GM21390 (cell line): ENCODE measurements around the gene NPSR1.
"Not testable (repeated sequence)": the region's sequence is repeated elsewhere in the genome, so short reads cannot be mapped to it uniquely, and the experiment has no call there.

ENCODE experiments used
- ATAC-seq: cut with Tn5 transposase; IDR thresholded peaks from one replicate; pipeline ENCODE4 v1.9.1; 2021; ENCODE audit not compliant: unreplicated experiment

The NPSR1 gene

DNA sequence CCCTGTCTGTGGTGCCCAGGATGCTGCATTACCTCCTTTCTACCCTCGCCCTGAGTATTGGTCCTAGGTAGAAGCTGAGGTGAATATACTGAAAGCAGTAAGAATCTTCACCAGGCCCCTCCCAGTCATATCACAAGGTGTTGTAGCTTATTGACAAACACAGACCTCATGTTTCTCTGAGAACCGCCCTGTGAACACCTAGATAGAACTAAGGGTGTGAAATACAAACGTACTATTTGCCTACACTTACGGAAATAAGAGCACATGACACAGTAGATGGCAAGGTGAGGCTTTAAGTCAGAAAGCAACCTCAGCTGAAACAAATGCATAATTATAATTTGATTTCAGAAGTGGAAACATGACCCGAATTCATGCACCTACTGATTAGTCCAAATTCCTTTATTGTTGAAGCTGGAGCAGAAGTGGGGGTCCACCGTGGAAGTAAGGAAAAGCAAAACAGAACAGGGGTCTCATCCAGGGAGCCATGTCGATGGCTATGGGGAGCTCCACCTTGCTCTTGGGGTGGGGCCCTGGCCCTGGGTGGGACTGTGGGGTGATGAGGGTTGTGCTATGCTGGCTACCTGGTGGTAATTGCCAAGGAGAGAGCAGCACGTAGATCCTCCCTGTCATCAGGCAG is at the start of gene NPSR1:
Gene NPSR1 (plus strand): TSS at position 587 of the 637 bp plus-strand sequence. CDS start 195 bp downstream, outside the sequence.
- ATAC-seq: no peak

- ATAC-seq: no peak
Measured at GRCh38 chr7:34612661-34613060, 45.4 kb upstream of the NPSR1 start.

DNA sequence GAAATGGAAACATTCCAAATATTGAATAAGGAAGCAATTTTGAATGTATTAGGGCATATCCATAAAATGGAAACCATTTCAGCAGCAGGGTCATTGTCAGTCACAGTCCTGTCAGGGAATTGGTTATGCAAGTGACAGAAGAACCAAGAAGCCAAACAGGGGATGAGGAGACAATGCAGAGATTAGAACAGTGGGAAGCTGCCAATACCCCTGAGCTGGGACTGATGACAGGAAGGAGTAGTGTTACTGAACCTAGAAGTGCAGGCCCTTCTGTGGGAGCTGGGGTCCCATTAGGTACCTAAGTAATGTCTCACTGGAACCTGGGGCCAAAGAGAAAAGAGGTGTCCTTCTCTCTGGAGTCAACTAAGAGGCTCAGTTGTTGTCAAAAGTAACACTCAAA is 37.6 kb upstream of the NPSR1 start:
- no peak for ATAC-seq

- ATAC-seq: no peak
Measured at GRCh38 chr7:34622182-34622581, 35.8 kb upstream of the NPSR1 start.

DNA sequence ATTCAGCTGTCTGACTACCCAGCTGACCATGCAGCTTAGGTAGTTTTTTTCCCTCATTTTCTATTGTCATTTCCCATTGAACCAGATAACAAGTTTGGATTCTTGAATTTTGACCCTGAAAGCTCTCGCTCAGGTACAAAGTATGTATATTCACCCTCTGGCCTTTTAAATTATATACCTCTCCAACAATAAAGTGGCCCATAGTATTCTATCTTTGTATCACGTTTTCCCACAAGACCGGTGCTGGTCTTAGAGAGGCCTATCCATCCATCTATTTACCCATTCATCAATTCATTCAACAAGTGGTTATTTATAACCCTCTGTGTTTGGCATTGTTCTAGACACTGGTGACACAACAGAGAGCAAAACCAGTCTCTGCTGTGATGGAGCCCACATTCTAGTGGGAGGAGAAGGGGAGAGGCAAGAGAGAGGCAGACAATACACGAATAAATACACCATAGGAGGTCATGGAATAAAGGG is 35.2 kb upstream of the NPSR1 start:
- ATAC-seq: no peak

DNA sequence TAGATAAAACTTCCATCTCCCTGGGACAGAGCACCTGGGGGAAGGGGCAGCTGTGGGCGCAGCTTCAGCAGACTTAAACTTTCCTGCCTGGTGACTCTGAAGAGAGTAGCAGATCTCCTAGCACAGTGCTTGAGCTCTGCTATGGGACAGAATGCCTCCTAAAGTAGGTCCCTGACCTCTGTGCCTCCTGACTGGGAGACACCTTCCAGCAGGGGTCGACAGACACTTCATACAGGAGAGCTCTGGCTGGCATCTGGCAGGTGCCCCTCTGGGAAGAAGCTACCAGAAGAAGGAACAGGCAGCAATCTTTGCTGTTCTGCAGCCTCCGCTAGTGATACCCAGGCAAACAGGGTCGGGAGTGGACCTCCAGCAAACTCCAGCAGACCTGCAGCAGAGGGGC is 29.4 kb upstream of the NPSR1 start:
- not testable (repeated sequence) for ATAC-seq

GRCh38 chr7:34652809-34653208 is 5.2 kb upstream of the NPSR1 start:
- no peak for ATAC-seq

- ATAC-seq: no peak
Measured at GRCh38 chr7:34653787-34654186, 4.2 kb upstream of the NPSR1 start.

DNA sequence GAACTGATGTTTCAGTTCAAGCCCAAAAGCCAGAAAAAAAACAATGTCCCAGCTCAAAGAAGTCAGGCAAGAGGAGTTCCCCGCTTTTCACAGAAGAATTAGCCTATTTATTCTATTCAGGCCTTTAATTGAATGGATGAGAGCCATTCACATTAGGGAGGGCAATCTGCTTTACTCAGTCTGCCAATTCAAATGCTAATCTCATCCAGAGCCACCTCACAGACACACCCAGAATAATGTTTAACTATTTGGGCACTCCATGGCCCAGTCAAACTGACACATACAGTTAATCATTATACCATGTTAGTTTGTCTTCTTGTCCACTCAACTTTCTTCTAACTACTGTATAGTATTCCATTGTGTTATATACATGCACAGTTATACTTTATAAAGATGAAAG is 2.6 kb upstream of the NPSR1 start:
- no peak for ATAC-seq

DNA sequence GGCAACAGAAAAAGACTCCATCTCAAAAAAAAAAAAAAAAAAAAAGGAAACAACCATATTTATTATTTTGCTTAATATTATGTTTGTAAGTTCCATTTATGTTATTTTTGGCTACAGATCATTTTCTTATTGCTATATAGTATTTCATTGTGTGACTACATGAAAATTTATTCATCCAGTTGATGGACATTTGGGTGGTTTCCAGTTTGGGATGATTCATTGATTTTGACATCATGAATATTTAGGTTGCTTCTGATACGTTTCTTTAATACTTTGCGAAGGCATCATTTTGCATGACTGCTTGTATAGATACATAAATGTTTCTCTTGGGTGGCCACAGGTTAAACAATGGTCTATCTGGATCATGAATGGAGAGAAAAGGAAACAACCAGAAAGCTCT is 2.0 kb upstream of the NPSR1 start:
- ATAC-seq: no peak

GRCh38 chr7:34659472-34660075 is 1.6 kb downstream of the NPSR1 start:
- ATAC-seq: no peak

DNA sequence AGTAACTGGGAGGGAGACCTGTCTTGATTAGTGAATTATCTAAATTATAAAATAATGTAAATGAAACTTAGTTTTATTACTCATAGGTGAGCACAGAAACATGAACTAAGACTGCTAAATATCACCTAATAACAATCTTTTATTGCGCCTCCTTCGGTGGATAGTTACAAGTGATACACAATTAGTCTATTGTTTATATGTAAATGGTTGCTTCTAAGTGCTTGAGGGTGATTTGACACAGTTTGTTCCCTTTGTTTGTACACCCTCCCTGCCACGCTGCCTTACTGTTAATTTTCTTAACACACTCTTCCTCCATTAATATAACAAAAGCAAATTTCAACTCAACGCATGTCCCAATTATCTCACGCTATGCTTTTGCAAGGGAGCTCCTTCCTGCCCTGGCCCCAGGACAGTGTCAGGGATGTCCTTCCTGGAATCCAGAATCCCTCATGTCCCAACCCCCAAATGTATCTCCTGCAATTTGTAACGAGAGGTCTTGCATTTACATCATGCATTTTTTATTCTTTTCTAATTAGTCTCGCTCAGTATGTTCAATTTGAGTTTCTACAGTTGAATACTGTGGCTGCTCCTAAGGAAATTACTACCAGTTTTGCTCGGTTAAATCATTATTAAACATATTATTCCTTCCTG is 4.2 kb downstream of the NPSR1 start:
- no peak for ATAC-seq

DNA sequence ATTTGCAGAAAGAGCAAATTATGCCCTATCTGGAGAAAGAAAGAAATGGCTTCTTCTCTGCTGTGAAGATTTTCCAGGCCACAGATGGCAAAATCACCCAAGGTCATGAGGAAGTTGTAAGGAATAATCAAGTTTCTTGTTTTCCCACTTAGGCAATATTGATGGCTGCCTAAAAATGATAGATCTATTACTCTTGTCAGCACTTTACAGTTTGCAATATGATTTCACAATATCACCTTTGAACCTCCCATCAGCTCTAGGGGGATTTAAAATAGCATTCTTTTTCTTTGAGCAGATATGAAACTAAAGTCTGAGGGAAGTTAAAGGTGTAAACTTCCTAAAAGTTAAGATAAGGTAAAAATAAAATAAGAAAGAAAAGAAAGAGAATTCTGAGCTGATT is 6.7 kb downstream of the NPSR1 start:
- no peak for ATAC-seq

GRCh38 chr7:34672430-34672829 is 14.4 kb downstream of the NPSR1 start:
- ATAC-seq: no peak

GRCh38 chr7:34673066-34673465 is 15.0 kb downstream of the NPSR1 start:
- no peak for ATAC-seq

DNA sequence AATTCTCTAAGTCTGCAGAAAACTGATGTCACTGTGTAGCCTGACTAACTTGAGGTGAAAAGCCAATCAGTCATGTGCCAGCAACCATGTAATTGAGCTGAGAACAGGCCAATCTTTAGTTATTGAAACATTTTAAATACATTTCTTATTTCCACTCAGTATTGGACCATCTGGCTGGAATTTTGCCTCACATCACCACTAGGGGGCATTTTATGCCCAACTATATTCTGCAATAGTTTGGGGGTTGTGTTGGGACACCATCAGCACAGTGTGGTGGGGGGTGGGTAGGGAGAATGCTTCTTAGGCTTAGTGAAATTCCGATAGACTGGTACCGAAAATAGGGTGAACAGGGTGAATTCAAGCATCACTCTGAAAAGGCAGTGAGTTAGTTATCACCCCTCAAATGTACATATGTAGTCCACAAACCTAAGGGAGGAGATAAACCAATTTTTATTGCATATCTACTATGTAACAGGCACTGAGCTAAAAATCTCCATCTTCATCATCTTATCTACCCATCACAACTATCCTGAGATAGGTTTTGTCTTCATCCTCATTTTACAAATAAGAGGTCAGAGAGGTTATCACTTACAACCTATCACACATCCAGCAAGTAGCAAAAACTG is 17.8 kb downstream of the NPSR1 start:
- peak; percentile 64 for ATAC-seq

DNA sequence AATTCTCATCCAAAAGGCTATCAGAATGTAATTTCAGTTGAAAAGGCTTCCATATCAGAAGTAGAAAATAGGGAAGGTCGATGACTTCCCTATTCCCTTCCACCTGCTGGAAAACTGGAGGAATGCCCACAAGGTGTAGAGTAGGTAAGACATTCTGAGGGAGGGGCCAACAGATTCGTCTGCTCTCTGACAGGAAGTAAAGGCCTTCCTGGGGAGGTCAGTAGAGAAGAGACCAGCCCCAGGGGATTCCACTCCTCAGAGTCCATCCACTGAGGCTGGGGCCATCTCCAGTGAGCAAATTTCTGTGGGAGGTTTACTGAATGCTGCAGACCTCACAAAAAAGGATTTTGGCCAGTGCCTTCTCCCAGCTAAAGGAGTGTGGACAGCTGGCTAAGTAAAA is 19.5 kb downstream of the NPSR1 start:
- no peak for ATAC-seq

- ATAC-seq: no peak
Measured at GRCh38 chr7:34687529-34687928, 29.5 kb downstream of the NPSR1 start.

DNA sequence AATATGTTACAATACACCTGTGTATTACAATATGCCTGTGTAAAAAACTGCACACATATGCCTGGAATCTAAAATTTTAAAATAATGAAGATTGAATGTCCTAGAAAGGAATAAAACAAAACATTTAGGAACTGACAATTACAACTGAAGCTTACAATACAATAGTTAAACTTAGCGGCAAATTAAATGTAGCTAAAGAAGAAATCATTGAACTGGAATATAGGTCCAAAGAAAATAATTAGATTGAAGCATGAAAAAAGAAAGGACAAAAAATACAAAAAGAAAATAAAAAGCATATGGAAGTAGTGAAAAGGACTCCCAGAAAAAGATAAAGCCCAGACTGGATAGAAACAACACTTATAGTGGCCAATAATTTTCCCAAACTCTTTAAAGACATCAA is 38.4 kb downstream of the NPSR1 start:
- no peak for ATAC-seq

DNA sequence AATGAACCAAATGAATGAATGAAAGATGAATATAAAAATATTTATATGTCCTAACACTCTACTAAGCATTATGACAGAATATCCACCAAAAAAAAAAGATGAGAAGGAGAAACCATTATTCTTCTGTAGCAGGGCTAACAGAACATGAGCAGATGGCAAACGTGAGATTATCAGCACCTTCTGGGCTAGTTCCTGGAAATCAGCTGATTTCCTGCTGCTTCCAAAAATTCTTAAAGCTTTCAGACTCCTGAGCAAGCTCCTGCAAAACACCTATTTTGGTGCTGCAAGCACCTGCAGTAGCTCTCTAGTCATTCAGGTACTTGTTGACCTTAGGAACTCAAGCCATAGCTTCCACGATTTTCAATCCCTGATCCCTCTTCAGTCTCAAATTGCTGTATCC is 51.8 kb downstream of the NPSR1 start:
- ATAC-seq: no peak

GRCh38 chr7:34718867-34719266 is 60.8 kb downstream of the NPSR1 start:
- no peak for ATAC-seq

GRCh38 chr7:34719636-34720035 is 61.6 kb downstream of the NPSR1 start:
- no peak for ATAC-seq
